ENCODE results near the gene MSRB3.
"Not testable (repeated sequence)": the region's sequence is repeated elsewhere in the genome, so short reads cannot be mapped to it uniquely, and the experiment has no call there.

The MSRB3 gene

DNA sequence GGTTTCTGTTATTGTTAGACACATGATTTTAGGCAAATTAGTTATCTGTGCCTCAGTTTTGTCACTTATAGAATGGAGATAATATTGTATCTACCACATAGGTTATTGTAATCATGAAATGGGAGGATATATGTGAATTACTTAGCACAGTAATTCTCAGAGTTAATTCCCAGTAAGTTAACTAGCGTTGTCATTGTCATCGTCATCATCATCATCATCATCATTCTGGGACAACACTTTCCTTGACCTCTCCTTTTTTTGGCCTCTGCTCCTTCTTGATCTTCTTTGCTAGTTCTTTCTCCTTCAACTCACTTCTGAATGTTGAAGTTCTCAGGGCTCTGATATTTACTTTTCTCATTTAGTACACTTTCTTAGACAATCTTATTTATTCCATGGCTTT lies 13.8 kb downstream of the MSRB3 start:
- no peak for DNase-seq

DNA sequence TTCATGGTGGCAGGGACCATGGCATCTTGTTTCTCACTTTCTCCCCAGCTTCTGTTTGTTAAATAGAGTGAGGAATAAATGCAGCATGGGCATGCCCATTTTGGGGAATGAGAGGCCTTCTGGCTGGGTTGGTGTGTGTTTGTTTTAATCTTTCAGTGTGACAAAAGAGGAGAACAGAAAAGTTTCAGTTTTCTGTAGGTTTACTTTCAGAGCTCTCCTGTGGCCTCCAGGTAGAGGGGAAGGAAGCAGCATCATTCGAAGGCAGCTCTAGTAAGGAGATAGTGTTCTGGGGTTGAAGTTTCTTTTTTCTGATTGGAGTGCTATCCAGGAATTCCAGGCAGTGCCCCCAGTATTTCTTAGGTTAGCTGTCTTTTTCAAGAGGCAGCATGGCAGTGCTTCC lies 15.3 kb downstream of the MSRB3 start:
- DNase-seq = no peak

- DNase-seq = no peak
Observed at GRCh38 chr12:65294641-65295262, 16.3 kb downstream of the MSRB3 start.

DNA sequence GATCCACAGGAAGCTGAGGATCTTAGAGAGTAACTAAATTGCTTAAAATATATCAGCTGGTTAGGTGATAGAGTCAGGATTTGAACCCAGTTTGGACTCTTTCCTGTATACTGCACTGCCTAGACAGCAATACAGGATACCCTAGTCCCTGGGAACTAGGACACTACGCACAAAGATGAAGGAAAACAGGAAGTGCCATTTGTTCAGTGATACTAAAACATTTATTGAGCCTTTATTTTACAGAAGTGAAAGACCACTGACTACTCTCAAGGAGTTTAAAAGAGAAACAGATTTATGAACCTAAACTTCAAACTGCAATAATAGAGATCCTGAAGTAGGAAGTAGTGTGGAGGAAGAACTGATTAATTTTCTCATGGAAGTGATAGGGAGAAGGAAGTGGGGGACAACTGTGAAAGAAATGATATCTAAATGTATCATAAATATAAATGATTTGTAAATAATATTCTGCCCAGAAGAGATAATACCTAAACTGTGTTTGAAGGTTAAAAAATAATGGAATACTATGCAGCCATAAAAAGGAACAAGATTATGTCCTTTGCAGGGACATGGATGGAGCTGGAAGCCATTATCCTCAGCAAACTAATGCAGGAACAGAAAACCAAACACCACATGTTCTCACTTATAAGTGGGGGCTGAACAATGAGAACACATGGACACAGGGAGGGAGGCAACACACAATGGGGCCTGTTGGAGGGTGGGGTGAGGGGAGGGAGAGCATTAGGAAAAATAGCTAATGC lies 18.2 kb downstream of the MSRB3 start:
- DNase-seq = no peak

- DNase-seq = no peak
Observed at GRCh38 chr12:65300097-65300496, 21.6 kb downstream of the MSRB3 start.

DNA sequence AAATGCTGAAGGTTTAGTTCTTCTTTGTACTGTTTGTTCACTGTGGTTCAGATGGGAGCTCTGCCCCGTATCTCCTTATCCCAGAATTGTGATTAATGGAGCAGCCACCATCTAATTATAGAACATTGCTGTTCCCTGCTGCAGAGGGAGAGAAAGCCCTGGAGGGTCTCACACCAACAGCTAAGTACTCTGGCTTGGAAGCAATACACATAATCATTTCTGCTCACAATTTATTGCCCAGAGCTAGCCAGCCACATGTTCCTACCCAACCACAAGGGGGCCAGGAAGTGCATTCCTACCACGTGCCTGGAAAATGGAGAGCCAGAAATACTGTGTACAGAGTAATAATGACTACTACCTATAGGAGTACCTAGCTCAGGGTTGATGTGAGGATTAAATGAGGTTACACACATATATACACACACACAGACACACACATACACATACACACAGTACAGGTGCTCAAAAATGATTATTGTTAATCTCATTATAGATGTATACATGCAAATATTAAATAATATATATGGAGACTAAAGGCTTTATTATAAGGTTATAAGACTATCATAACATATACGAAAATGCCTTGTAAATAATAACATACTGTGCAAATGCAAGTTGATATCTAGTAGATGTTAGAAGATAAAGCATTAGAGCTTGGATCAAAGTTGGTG lies 22.3 kb downstream of the MSRB3 start:
- DNase-seq = no peak

- DNase-seq = no peak
Observed at GRCh38 chr12:65302891-65303290, 24.4 kb downstream of the MSRB3 start.

DNA sequence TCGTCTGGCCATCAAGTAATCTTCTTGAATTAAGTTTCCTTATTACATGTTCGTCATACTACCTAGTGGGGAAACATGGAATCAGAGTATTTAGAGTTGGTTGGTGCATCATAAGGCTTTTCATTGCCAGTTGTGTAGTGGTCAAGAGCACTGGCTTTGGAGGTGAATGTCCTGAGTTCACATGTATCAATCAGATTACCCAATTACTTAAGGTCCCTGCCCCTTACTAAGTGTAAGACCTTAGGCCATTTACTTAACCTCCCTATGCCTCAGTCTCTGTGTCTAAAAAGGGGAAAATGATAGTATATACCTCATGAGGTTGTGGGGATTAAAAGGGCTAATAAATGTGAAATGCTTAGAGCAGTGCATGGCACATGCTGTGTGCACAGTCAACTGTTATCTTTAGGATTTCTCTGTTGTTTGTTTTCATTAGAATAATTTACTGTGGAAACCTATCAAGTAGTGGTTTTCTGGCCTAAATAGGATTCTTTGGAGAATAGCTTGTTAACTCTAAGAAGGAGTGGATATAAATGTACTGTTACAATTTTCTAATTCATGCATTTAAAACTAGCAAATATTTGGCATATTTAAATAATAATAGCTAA lies 27.0 kb downstream of the MSRB3 start:
- DNase-seq = no peak

- DNase-seq = peak; percentile 10
Observed at GRCh38 chr12:65306366-65307168, 28.1 kb downstream of the MSRB3 start.

GRCh38 chr12:65307169-65307501 lies 28.7 kb downstream of the MSRB3 start:
- no peak for DNase-seq

DNA sequence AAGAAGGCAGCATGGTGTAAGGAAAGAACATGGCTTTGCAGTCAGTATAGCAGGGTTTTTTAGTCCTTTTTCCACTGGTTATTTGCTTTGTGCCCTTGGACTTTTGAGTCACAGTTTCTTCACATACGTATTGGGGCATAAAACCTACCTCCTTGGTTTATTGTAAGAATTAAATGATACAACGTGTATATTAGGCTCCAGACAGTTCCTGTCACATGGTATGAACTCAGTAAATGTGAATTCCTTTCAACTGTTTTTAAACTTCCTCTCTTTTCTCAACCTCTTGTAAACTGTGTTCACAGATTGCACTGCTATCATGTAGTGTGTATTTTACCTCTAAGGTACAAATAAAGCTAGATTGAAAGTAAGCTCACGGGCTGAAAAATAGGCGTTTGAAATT lies 29.5 kb downstream of the MSRB3 start:
- DNase-seq = no peak

GRCh38 chr12:65308601-65309071 lies 30.2 kb downstream of the MSRB3 start:
- DNase-seq = no peak

- DNase-seq = no peak
Observed at GRCh38 chr12:65311260-65311659, 32.8 kb downstream of the MSRB3 start.

DNA sequence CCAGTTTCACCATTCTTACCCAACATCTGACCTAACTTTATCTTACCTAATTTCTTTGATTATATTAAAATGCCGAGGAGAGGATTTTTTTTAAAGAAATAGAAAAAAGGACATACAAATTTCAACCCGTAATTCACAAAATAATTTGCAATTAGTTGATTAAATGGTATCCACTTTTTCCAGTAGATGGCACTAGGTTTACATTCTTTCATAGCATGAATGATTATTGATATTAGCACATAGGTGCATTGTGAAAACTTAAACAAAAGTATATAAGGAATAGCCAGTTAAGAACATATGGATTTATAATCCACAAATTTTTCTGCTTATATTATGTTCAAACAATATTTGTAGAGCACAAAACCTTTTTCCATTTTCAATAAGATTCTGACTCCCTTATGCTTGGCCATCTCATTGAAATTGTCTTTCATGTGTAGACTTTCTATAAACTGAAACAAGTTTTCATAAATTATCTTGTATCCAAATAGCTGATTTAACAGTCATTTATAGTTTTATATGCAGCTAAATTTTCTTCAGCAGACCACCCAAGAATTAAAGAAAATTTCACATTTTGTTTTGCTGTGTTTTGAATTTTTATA lies 35.3 kb downstream of the MSRB3 start:
- DNase-seq = no peak

- DNase-seq = not testable (repeated sequence)
Observed at GRCh38 chr12:65315238-65315637, 36.8 kb downstream of the MSRB3 start.

- no peak for DNase-seq
Observed at GRCh38 chr12:65318186-65318685, 39.8 kb downstream of the MSRB3 start.

DNA sequence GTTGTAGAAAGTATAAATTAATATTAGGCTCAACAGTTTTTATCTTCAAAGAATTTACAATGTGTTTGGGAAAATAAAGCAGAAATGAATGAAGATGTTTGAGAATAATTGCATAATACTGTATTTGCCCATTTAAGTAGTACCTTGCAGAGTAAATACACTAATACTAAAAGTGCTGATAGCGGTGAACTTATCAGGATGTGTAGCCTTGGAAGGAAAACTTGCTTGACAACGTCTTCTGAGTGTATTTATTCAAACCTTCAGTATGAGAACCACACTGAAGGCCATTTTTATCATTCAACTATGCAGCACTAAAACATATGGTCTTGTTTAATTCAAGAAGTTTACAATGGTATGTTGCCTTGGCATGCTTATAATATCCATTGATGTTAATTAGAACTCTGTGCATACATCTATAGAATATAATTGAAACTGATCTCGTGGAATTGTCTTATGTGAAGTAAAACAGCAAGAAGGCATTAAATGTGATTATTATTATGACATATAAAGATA lies 41.3 kb downstream of the MSRB3 start:
- no peak for DNase-seq

DNA sequence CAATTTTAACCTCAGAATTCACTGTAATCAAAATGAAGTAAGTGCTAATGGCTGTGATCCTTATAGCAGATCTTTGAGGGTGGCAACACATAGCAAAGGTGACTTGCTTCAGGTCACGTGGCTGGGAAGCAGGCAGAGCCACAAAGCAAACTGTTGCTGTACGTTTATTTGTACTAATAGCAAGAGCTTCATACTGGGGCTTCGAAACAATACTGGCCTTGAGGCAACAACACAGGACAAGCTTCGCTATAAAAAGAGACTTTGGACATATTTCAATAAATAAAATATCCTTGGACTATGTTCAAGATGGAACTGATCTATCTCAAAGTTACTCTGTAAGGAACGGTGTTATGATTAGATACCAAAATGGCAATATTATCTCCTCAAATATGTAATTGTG lies 44.6 kb downstream of the MSRB3 start:
- no peak for DNase-seq

DNA sequence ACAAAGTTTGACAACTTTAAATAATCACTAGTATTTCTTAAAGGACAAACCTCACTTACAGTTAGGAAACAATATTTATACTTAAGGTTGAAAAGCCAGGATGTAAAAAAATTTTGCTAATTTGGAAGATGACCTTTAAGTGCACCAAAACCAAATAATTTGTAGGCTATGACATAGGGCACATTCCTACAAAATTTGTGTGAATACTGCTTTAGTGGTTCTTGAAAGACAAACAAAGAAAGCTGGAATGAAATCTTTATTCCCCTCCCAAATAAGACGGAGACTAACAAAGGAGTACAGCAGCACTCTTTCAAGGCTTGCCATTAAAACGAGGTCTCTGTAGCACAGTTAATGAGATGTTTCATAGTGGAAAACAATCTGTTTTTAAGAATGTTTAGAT lies 45.6 kb downstream of the MSRB3 start:
- DNase-seq = no peak

GRCh38 chr12:65324551-65324950 lies 46.1 kb downstream of the MSRB3 start:
- no peak for DNase-seq

DNA sequence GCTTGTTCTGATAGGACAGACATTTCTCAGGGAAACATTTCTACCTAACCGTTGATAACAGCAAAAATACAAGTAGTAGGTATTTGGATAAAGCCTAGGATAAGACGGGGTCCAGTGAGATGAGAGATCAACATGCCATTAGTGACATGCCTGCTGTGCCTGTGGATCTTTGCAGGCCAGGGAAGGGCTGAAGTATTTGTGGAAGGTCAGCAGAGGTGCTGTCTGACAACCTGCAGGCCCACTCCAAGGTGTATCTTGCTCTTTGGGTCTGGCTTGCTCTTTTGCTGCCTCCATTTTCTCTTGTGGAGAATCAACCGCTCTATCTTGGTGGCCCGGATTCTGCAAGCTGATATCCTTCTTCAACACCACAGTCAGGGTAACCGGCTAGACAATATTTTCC lies 46.7 kb downstream of the MSRB3 start:
- DNase-seq = no peak

GRCh38 chr12:65326616-65327015 lies 48.1 kb downstream of the MSRB3 start:
- no peak for DNase-seq
